ENCODE measurements around the gene LGALS9C.
"Not testable (repeated sequence)": the region's sequence is repeated elsewhere in the genome, so short reads cannot be mapped to it uniquely, and the experiment has no call there.

DNA sequence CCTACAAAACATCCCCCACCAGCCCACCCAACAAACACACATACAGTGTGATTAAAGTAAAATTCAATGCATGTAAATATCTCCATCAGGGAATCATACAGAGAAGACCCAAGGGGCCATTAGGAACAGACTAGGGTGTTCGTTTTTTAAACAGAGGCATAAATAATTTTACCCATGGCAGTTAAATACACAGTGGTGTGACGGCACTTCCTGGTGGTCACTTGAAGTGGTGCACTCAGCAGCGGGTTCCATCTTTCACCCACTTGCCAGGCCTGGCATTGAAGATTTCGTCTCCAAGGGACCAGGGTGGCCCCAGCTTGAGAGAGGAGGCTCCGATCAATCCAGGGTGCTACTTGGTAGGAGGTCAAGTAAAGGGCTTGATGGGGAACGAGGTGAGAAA is 20.5 kb downstream of the LGALS9C start:
- TF ChIP-seq, protein P1, sequence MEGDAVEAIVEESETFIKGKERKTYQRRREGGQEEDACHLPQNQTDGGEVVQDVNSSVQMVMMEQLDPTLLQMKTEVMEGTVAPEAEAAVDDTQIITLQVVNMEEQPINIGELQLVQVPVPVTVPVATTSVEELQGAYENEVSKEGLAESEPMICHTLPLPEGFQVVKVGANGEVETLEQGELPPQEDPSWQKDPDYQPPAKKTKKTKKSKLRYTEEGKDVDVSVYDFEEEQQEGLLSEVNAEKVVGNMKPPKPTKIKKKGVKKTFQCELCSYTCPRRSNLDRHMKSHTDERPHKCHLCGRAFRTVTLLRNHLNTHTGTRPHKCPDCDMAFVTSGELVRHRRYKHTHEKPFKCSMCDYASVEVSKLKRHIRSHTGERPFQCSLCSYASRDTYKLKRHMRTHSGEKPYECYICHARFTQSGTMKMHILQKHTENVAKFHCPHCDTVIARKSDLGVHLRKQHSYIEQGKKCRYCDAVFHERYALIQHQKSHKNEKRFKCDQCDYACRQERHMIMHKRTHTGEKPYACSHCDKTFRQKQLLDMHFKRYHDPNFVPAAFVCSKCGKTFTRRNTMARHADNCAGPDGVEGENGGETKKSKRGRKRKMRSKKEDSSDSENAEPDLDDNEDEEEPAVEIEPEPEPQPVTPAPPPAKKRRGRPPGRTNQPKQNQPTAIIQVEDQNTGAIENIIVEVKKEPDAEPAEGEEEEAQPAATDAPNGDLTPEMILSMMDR (IDR thresholded peaks at IDR 0.05), result not testable (repeated sequence)
- not testable (repeated sequence) for TF ChIP-seq POLR2A (IDR thresholded peaks at IDR 0.05)
